A673 (cell line): ENCODE results near the gene SCAF4.

Experiments
- EZH2 ChIP-seq: fragments of 200-600 bp; sonication (generic); IDR thresholded peaks from 2 replicates; pipeline ENCODE4 v1.6.1; 2017; ENCODE audit warnings: borderline replicate concordance, low read depth, mild to moderate bottlenecking, mixed read lengths, antibody characterized with exemption, low read length; ENCODE audit not compliant: poor library complexity, severe bottlenecking
- TF ChIP-seq, protein P1 (sequence below): fragments of 300-800, 200-600 bp; sonication (generic); conservative IDR thresholded peaks from 2 replicates; pipeline ENCODE4 v1.5.1; 2017; ENCODE audit warnings: low read depth, mild to moderate bottlenecking, antibody characterized with exemption, low read length, moderate library complexity, mixed read lengths

DNA sequence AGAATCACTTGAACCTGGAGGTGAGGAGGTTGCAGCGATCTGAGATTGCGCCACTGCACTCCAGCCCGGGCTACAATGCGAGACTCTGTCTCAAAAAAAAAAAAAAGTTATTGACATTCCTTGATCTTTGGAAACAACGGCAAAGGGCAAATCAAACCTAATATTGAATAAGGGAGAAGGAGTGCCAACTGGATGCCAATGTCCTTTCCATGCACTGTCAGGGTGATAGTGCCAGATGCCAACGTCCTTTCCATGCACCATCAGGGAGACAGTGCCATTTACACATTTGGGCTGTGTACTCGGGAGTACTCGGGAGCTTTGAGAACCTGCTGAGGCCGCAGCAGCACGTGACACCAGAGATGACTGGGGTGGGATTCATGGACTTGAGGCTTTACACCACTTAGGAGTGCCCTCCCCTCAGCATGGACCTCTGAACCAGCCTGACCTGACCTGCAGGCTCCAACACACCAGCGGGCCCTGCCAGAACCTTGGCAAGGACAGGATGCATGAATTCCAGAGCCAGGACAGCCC, 106.9 kb downstream of the SCAF4 start:
- TF ChIP-seq, protein P1, sequence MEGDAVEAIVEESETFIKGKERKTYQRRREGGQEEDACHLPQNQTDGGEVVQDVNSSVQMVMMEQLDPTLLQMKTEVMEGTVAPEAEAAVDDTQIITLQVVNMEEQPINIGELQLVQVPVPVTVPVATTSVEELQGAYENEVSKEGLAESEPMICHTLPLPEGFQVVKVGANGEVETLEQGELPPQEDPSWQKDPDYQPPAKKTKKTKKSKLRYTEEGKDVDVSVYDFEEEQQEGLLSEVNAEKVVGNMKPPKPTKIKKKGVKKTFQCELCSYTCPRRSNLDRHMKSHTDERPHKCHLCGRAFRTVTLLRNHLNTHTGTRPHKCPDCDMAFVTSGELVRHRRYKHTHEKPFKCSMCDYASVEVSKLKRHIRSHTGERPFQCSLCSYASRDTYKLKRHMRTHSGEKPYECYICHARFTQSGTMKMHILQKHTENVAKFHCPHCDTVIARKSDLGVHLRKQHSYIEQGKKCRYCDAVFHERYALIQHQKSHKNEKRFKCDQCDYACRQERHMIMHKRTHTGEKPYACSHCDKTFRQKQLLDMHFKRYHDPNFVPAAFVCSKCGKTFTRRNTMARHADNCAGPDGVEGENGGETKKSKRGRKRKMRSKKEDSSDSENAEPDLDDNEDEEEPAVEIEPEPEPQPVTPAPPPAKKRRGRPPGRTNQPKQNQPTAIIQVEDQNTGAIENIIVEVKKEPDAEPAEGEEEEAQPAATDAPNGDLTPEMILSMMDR = no peak
- TF ChIP-seq EZH2 = no peak
